ENCODE data around the gene BBX.

Gene BBX

GRCh38 chr3:107761391-107761790 is 238.6 kb downstream of the BBX start:
- Histone ChIP-seq H4K20me1 (ENCODE audit: insufficient read depth, low read length) (no peaks in the 10 kb centered on the region), H3K27me3 (ENCODE audit: insufficient read depth, low read length, poor library complexity) (no peaks in the 10 kb centered on the region), H3K4me2 (ENCODE audit: insufficient read depth, low read length) (no peak overlapping the region), H3K36me3 (ENCODE audit: insufficient read depth, low read length) (peaks cover 19% of the 10 kb centered on the region; the same call in 1 of the 2 replicates), H2AFZ (ENCODE audit: low read depth, low read length) (no peak overlapping the region), H3K4me1 (ENCODE audit: insufficient read depth, low read length) (no peaks in the 10 kb centered on the region), H3K4me3 (ENCODE audit: low read depth in 1 of 2, low read length in 2 of 2) (no peak overlapping the region), H3K9me3 (ENCODE audit: insufficient read depth, low read length, severe bottlenecking) (no peaks in the 10 kb centered on the region), H3K27ac (ENCODE audit: low read length) (no peak overlapping the region), H3K9ac (ENCODE audit: low read depth, low read length) (no peak overlapping the region), H3K79me2 (ENCODE audit: insufficient read depth, low read length) (no peaks in the 10 kb centered on the region)
- TF ChIP-seq CTCF (IDR thresholded peaks at IDR 0.05; ENCODE audit: borderline replicate concordance, extremely low read depth, low read length, poor library complexity, severe bottlenecking) (no peak), EZH2 (IDR thresholded peaks at IDR 0.05; ENCODE audit: borderline replicate concordance, low read depth, low read length, severe bottlenecking) (no peak)
- DNase-seq, result no peak
- no peak for ATAC-seq (ENCODE audit: insufficient read depth, low read depth)

- DNase-seq, result no peak
- ATAC-seq (ENCODE audit: insufficient read depth, low read depth), result no peak
- no peaks in the 10 kb centered on the region for H3K27me3 ChIP-seq (ENCODE audit: insufficient read depth, low read length, poor library complexity)
These were observed 242.8 kb downstream of the BBX start for GRCh38 chr3:107765524-107765923.

GRCh38 chr3:107767897-107768605 is 245.3 kb downstream of the BBX start:
- TF ChIP-seq CTCF (IDR thresholded peaks at IDR 0.05; ENCODE audit: borderline replicate concordance, extremely low read depth, low read length, poor library complexity, severe bottlenecking) (no peak), EZH2 (IDR thresholded peaks at IDR 0.05; ENCODE audit: borderline replicate concordance, low read depth, low read length, severe bottlenecking) (no peak)
- no peak for DNase-seq
- no peak for ATAC-seq (ENCODE audit: insufficient read depth, low read depth)

More at GRCh38 chr3:107765524-107765923, 242.8 kb downstream of the BBX start:
- H3K27ac ChIP-seq (ENCODE audit: low read length), result no peak overlapping the region
- H3K4me1 ChIP-seq (ENCODE audit: insufficient read depth, low read length), result no peaks in the 10 kb centered on the region
- peaks cover 13% of the 10 kb centered on the region; the same call in 1 of the 2 replicates for H3K36me3 ChIP-seq (ENCODE audit: insufficient read depth, low read length)
- H4K20me1 ChIP-seq (ENCODE audit: insufficient read depth, low read length), result no peaks in the 10 kb centered on the region
- H3K9me3 ChIP-seq (ENCODE audit: insufficient read depth, low read length, severe bottlenecking), result no peaks in the 10 kb centered on the region
- no peak overlapping the region for H3K4me2 ChIP-seq (ENCODE audit: insufficient read depth, low read length)
- no peak for TF ChIP-seq CTCF (IDR thresholded peaks at IDR 0.05; ENCODE audit: borderline replicate concordance, extremely low read depth, low read length, poor library complexity, severe bottlenecking)
- no peak for TF ChIP-seq EZH2 (IDR thresholded peaks at IDR 0.05; ENCODE audit: borderline replicate concordance, low read depth, low read length, severe bottlenecking)
- no peak overlapping the region for H3K9ac ChIP-seq (ENCODE audit: low read depth, low read length)
- no peak overlapping the region for H2AFZ ChIP-seq (ENCODE audit: low read depth, low read length)
- no peaks in the 10 kb centered on the region for H3K79me2 ChIP-seq (ENCODE audit: insufficient read depth, low read length)
- H3K4me3 ChIP-seq (ENCODE audit: low read depth in 1 of 2, low read length in 2 of 2), result no peak overlapping the region

More at GRCh38 chr3:107767897-107768605, 245.3 kb downstream of the BBX start:
- no peak overlapping the region for H3K4me3 ChIP-seq (ENCODE audit: low read depth in 1 of 2, low read length in 2 of 2)
- no peaks in the 10 kb centered on the region for H3K4me1 ChIP-seq (ENCODE audit: insufficient read depth, low read length)
- H3K36me3 ChIP-seq (ENCODE audit: insufficient read depth, low read length), result peaks cover 15% of the 10 kb centered on the region
- no peak overlapping the region for H3K9ac ChIP-seq (ENCODE audit: low read depth, low read length)
- no peaks in the 10 kb centered on the region for H3K27me3 ChIP-seq (ENCODE audit: insufficient read depth, low read length, poor library complexity)
- no peak overlapping the region for H2AFZ ChIP-seq (ENCODE audit: low read depth, low read length)
- no peaks in the 10 kb centered on the region for H4K20me1 ChIP-seq (ENCODE audit: insufficient read depth, low read length)
- H3K4me2 ChIP-seq (ENCODE audit: insufficient read depth, low read length), result no peak overlapping the region
- H3K79me2 ChIP-seq (ENCODE audit: insufficient read depth, low read length), result no peaks in the 10 kb centered on the region
- H3K27ac ChIP-seq (ENCODE audit: low read length), result no peak overlapping the region
- no peaks in the 10 kb centered on the region for H3K9me3 ChIP-seq (ENCODE audit: insufficient read depth, low read length, severe bottlenecking)

Measured in DND-41 (cell line).